ENCODE measurements around the gene MFSD12. TPM values are rescaled to one million over a fixed set of nuclear protein-coding genes. Genes with fewer than 3 reads are reported as not detected.

The MFSD12 gene
- total RNA-seq, 1 experiment from 2014 or later: 121 TPM

DNA sequence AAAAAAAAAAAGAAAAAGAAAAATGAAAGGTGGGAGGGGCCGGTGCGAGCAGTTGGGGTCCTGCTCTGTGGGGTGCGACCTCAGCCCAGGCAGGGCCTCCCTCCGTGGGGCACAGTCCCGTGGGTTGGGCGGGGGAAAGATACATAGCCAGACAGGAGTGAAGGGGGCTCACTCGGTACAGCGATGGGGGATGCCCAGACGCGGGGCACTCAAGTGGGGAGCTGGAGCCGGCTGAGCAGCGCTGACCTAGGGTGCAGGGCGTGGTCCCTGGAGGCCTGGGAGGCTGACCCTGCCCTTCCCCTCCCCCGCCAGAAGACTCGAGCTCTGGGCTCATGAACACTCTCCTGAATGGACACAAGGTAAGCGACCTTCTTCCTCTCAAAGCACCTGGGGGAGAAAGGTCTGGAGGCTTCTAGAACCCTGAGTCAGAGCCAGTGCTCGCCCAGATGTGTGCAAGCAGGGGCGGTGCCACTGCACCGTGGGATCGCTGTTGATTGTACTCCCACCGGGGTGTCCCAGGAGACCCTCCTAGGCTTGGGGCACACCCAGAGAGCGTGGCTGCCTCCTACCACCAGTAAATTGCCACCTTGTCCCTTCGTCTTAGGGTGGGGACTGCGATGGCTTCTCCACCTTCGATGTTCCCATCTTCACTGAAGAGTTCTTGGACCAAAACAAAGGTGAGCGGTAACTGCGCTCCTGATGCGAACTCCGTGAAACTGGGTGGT, 18.7 kb upstream of the MFSD12 start:
- POLR2A ChIA-PET (ENCODE audit: unreplicated experiment): no interaction called here
- Histone ChIP-seq H3K27ac (ENCODE audit: low read length) (no peak overlapping the region), H3K4me1 (ENCODE audit: insufficient read depth, low read length) (peaks cover 11% of the 10 kb centered on the region), H3K27me3 (ENCODE audit: low read length) (no peaks in the 10 kb centered on the region), H2AFZ (ENCODE audit: low read length) (no peak overlapping the region), H3K4me2 (ENCODE audit: low read length) (no peak overlapping the region), H3K79me2 (ENCODE audit: low read length) (peaks cover 12% of the 10 kb centered on the region), H3K36me3 (ENCODE audit: low read depth, low read length) (peaks cover 3% of the 10 kb centered on the region), H3F3A (ENCODE audit: low read length, unreplicated experiment) (no peaks in the 10 kb centered on the region), H3K9me2 (replicated peaks; ENCODE audit: low read length) (no peaks in the 10 kb centered on the region), H4K20me1 (ENCODE audit: low read length) (no peaks in the 10 kb centered on the region), H3K9me3 (ENCODE audit: low read length) (no peaks in the 10 kb centered on the region), H3K4me3 (ENCODE audit: low read length) (no peak overlapping the region), H3K9ac (ENCODE audit: low read length) (no peak overlapping the region)
- CTCF ChIA-PET: no interaction called here
- TF ChIP-seq EZH2phosphoT487 (IDR thresholded peaks at IDR 0.05; ENCODE audit: borderline replicate concordance, low read length): no peak
- no peak for TF ChIP-seq CTCF (conservative IDR thresholded peaks at IDR 0.05; ENCODE audit: low read depth, low read length)
- no peak for TF ChIP-seq EZH2 (IDR thresholded peaks at IDR 0.05; ENCODE audit: low read length, unreplicated experiment)
- intact Hi-C loops (cut with micrococcal nuclease): no loop called here
- no peak for ATAC-seq
- no peak for DNase-seq
- BruUV-seq (replicated peaks): no TSS peak

GRCh38 chr19:3575260-3575741, 17.9 kb upstream of the MFSD12 start:
- Histone ChIP-seq H4K20me1 (ENCODE audit: low read length) (no peaks in the 10 kb centered on the region), H3K27me3 (ENCODE audit: low read length) (no peaks in the 10 kb centered on the region), H3K36me3 (ENCODE audit: low read depth, low read length) (peaks cover 3% of the 10 kb centered on the region), H3K79me2 (ENCODE audit: low read length) (peaks cover 12% of the 10 kb centered on the region), H3F3A (ENCODE audit: low read length, unreplicated experiment) (no peaks in the 10 kb centered on the region), H2AFZ (ENCODE audit: low read length) (no peak overlapping the region), H3K9ac (ENCODE audit: low read length) (no peak overlapping the region), H3K27ac (ENCODE audit: low read length) (no peak overlapping the region), H3K4me1 (ENCODE audit: insufficient read depth, low read length) (peaks cover 8% of the 10 kb centered on the region), H3K4me2 (ENCODE audit: low read length) (peak overlapping the region; percentile 84; the same call in 1 of the 2 replicates), H3K9me3 (ENCODE audit: low read length) (no peaks in the 10 kb centered on the region), H3K4me3 (ENCODE audit: low read length) (no peak overlapping the region), H3K9me2 (replicated peaks; ENCODE audit: low read length) (no peaks in the 10 kb centered on the region)
- ChIA-PET CTCF (no interaction called here), POLR2A (ENCODE audit: unreplicated experiment) (no interaction called here)
- no TSS peak for BruUV-seq (replicated peaks)
- intact Hi-C loops (cut with micrococcal nuclease): no loop called here
- no peak for TF ChIP-seq EZH2phosphoT487 (IDR thresholded peaks at IDR 0.05; ENCODE audit: borderline replicate concordance, low read length)
- TF ChIP-seq EZH2 (IDR thresholded peaks at IDR 0.05; ENCODE audit: low read length, unreplicated experiment): no peak
- TF ChIP-seq CTCF (conservative IDR thresholded peaks at IDR 0.05; ENCODE audit: low read depth, low read length): 0 out of 2 replicates have a peak, but pooled peaks have one; percentile 10
- DNase-seq: no peak
- no peak for ATAC-seq

Measured in PC-3 (cell line).